Stimulated activated CD4-positive, alpha-beta T cell treated with anti-CD3 and anti-CD28 coated beads, TNF-alpha, amount 100 ng/mL, for 1 hour (primary cell): Measurements from ENCODE around the gene PHEX.
"Not testable (repeated sequence)": the region's sequence is repeated elsewhere in the genome, so short reads cannot be mapped to it uniquely, and the experiment has no call there.

Experiments used
- DNase-seq, 3 donors: peaks; one replicate each; pipeline ENCODE4 v3.0.0-alpha.2; 2020; ENCODE audit warnings: low read depth in 3 of 3, low spot score in 1 of 3

PHEX gene

DNA sequence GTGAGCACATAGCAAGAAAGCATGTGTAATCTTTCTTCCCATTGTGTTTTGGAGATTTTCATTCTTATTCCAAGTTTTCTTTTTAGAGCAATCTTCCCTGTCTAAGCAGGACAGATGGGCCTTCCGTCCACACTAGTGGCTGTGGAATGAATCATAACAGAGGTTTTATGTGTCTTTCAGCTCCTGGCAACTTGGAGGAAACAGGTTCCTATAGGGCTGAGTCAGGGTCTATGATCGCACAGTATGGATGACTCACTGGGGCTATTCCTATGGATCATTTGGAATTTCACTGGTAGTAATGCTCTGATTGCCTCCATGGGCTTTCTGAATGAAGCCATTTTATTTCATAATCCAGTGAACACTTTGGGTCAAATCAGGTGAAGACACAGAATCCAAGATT lies 188.8 kb downstream of the PHEX start:
- DNase-seq = no peak

GRCh38 chrX:22234380-22234779 lies 202.3 kb downstream of the PHEX start:
- no peak for DNase-seq

- DNase-seq = no peak
These were observed 205.4 kb downstream of the PHEX start for GRCh38 chrX:22237479-22237878.

DNA sequence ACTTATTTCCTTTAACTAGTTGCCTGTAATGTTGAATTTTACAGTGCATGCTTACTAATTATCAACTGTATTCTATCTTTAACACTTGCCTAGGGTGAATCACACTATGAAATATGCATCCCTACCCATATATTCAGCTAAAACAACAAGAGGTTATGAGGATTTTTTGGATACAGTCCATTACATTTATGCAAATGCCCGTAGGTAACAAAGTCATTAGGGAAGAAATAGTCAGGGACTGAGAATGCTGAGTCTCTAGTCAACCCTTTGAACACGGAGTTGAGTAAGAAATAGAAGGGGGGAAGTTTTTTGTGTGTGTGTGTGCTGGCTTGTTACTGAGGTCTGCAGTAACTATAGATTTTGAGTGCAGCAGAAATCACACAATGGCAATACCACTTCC lies 214.5 kb downstream of the PHEX start:
- no peak for DNase-seq

GRCh38 chrX:22247169-22247568 lies 215.0 kb downstream of the PHEX start:
- DNase-seq = no peak

GRCh38 chrX:22248401-22248800 lies 216.3 kb downstream of the PHEX start:
- DNase-seq = no peak

GRCh38 chrX:22249371-22249770 lies 217.2 kb downstream of the PHEX start:
- no peak for DNase-seq

GRCh38 chrX:22268706-22269105 lies 236.6 kb downstream of the PHEX start:
- DNase-seq = no peak

DNA sequence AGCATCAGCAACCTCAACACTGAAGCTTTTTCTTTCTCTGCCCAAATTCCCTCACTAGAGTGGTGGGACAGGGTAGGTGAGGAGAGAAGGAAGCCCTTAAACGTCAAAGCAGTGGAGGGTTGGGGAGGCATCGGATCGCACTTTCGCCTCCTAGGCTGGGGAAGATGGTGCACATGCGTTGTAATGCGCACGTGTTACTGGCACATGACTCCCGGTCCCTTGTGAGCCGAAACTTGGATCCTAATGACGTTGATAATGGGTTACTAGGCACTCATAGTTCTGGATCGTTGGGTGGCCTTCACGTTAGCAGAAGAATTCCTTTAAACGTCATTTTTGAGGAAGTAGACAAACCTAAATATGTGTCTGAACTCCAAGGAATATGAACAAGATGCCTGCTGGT lies 240.5 kb downstream of the PHEX start, which contains the start of gene CBLL2:
Gene CBLL2 (plus strand): TSS at position 301 of the 400 bp plus-strand sequence. CDS start 79 bp downstream, at position 380.
- DNase-seq = no peak

DNA sequence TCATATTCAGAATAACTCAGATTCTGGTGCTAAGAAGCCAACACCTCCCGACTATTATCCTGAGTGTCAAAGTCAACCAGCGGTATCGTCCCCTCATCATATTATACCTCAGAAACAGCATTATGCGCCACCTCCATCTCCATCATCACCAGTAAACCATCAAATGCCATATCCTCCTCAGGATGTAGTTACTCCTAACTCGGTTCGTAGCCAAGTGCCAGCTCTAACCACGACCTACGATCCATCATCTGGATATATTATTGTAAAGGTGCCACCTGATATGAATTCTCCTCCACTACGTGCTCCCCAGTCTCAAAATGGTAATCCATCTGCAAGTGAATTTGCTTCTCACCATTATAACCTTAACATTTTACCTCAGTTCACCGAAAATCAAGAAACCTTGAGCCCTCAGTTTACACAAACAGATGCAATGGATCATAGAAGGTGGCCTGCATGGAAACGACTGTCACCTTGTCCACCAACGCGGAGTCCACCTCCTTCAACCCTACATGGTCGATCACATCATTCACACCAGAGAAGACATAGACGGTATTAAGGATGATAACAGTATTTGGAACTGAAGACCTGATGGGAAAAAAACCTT lies 241.7 kb downstream of the PHEX start:
- DNase-seq = no peak

- DNase-seq = no peak
These were observed 244.7 kb downstream of the PHEX start for GRCh38 chrX:22276781-22277180.

GRCh38 chrX:22278375-22278774 lies 246.2 kb downstream of the PHEX start:
- DNase-seq = no peak

- not testable (repeated sequence) for DNase-seq
These were observed 257.1 kb downstream of the PHEX start for GRCh38 chrX:22289209-22289608.

GRCh38 chrX:22296871-22297270 lies 264.7 kb downstream of the PHEX start:
- no peak for DNase-seq

- DNase-seq = no peak
These were observed 268.0 kb downstream of the PHEX start for GRCh38 chrX:22300130-22300529.
